Prostate gland (tissue), 2 donors: ENCODE data around the gene PANX1. TPM values are rescaled to one million over a fixed set of nuclear protein-coding genes. Genes with fewer than 3 reads are reported as not detected.

Experiments used
- DNase-seq: peaks from one replicate; pipeline ENCODE4 v3.0.0-alpha.2; 2019; ENCODE audit warnings: low spot score
- H3K27ac ChIP-seq, 2 donors: fragments of 200-600 bp; sonication (generic); 2 replicates each; pipeline ENCODE4 v1.5.1; 2017 to 2019
- H3K27me3 ChIP-seq: fragments of 200-600 bp; sonication (generic); replicated peaks from 2 replicates; pipeline ENCODE4 v1.5.1; 2019; ENCODE audit not compliant: insufficient read depth
- H3K36me3 ChIP-seq, 2 donors: fragments of 200-600 bp; sonication (generic); 1 replicate in 1 of 2; 2 replicates in 1 of 2; pipeline versions ENCODE4 v1.5.1 to v1.8.1; 2017 to 2019
- H3K4me1 ChIP-seq: fragments of 200-600 bp; sonication (generic); replicated peaks from 2 replicates; pipeline ENCODE4 v1.5.1; 2019
- H3K4me3 ChIP-seq, 2 donors: fragments of 200-600 bp; sonication (generic); 2 replicates each; pipeline ENCODE4 v1.5.1; 2017 to 2019
- H3K9me3 ChIP-seq: fragments of 200-600 bp; sonication (generic); 2 replicates; pipeline ENCODE4 v1.5.1; 2017
- POLR2A ChIP-seq: fragments of 450-650 bp; IDR thresholded peaks from one replicate; pipeline ENCODE4 v1.6.1; 2016; ENCODE audit warnings: antibody characterized with exemption, mild to moderate bottlenecking
- POLR2AphosphoS5 ChIP-seq: sonication (generic); formaldehyde crosslinking; IDR thresholded peaks from one replicate; pipeline ENCODE4 v1.6.1; 2017; ENCODE audit warnings: antibody characterized with exemption
- WGBS: methylation state at CpG from one replicate; pipeline ENCODE4 v1.1.5; 2018; 5-methylcytosine and 5-hydroxymethylcytosine counted together
- intact Hi-C: fragments of 100-400 bp; cut with DNase I; formaldehyde crosslinking; loops from one replicate; pipeline ENCODE4 v1.14.2; 2022
- total RNA-seq, 2 donors: library from RNA; depleted of rRNA; stranded (reverse); fragments of >200 nt; gene quantifications; one replicate each; pipeline ENCODE4 v1.1.0, GENCODE V29; 2016
- TF ChIP-seq, protein P1 (sequence below), 4 experiments: fragments of 200-600 bp in 2 of 4; fragments of 450-650 bp in 2 of 4; sonication (generic) in 2 of 4; IDR thresholded peaks; 1 replicate in 3 of 4; 2 replicates in 1 of 4; pipeline ENCODE4 v1.5.1; 2016 to 2019; ENCODE audit warnings: antibody characterized with exemption in 4 of 4, mild to moderate bottlenecking in 2 of 4, moderate library complexity in 2 of 4

PANX1 gene
- total RNA-seq, 2 donors from 2014 or later: 12.9 to 51.2 TPM

DNA sequence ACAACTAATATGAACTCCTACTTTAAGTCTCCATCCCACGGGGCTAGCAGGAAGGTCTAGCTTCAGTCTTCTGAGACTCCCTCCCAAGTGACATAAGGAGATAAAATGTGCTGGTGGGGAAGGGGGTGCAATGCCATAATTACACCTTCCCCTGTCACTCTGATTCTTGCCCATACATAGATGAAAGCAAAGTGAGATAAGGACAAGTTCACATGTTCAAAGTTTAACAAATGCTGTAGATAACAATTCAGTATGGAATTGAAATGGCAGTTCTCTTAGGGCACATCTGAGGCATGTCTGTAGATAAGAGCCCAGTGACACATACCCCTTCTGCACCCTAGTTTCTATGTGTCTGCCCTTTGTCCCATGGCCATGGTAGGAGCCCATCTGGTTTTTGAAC, 38.2 kb upstream of the PANX1 start:
- Histone ChIP-seq H3K36me3 (no peaks in the 10 kb centered on the region), H3K4me3 (no peak overlapping the region), H3K9me3 (no peaks in the 10 kb centered on the region), H3K4me1 (no peaks in the 10 kb centered on the region), H3K27ac (no peak overlapping the region), H3K27me3 (no peaks in the 10 kb centered on the region)
- no peak for DNase-seq
- intact Hi-C loops: no loop called here
- 85% methylated on average over 1 of the region's 1 CpG for WGBS
- no peak for TF ChIP-seq POLR2AphosphoS5
- no peak for TF ChIP-seq POLR2A

DNA sequence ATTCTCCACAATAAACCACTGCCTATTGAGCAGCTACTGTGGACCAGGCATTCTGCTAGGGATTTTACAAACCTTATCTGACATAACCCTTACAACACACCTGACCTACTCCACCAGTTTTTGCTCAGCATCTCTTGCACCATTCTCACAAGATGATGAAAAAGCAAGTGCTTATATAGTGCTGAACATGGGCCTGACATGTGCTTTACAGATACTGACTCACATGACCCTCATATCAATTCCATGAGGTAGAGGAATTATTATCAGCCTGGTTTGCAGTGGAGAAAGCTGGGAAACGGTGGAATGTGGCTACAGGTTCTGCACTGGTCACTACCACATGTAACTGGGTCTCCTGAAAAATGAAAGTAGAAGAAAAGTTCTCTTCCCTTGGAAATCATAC, 37.5 kb upstream of the PANX1 start:
- no peak overlapping the region for H3K4me3 ChIP-seq
- TF ChIP-seq, protein P1, sequence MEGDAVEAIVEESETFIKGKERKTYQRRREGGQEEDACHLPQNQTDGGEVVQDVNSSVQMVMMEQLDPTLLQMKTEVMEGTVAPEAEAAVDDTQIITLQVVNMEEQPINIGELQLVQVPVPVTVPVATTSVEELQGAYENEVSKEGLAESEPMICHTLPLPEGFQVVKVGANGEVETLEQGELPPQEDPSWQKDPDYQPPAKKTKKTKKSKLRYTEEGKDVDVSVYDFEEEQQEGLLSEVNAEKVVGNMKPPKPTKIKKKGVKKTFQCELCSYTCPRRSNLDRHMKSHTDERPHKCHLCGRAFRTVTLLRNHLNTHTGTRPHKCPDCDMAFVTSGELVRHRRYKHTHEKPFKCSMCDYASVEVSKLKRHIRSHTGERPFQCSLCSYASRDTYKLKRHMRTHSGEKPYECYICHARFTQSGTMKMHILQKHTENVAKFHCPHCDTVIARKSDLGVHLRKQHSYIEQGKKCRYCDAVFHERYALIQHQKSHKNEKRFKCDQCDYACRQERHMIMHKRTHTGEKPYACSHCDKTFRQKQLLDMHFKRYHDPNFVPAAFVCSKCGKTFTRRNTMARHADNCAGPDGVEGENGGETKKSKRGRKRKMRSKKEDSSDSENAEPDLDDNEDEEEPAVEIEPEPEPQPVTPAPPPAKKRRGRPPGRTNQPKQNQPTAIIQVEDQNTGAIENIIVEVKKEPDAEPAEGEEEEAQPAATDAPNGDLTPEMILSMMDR (IDR thresholded peaks at IDR 0.05): no peak
- TF ChIP-seq POLR2A: no peak
- no peak for TF ChIP-seq POLR2AphosphoS5
- WGBS: 72% methylated on average over 1 of the region's 1 CpG

DNA sequence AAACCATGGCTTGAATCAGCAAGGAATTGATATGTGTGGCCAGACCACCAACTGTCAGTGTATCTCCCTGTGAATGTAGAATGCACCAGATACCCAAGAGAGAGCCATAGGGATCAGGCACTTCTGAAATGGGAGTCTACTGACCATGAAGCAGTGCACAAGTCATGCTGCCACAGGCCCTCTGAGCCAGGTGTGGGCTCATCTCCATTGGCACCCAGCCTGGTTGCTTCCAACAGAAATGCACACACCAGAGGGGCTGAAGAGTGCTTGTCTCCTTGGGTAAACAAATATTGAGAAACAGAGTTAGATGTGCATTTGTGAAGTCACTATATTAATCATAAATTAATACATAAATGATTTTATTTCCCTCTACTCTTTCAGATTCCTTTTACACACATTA, 28.4 kb upstream of the PANX1 start:
- no peak overlapping the region for H3K4me3 ChIP-seq
- H3K9me3 ChIP-seq: no peaks in the 10 kb centered on the region
- no peaks in the 10 kb centered on the region for H3K4me1 ChIP-seq
- no peak for TF ChIP-seq POLR2A
- DNase-seq: no peak
- intact Hi-C loops: no loop called here
- no peak overlapping the region for H3K27ac ChIP-seq
- H3K36me3 ChIP-seq: no peaks in the 10 kb centered on the region
- no peaks in the 10 kb centered on the region for H3K27me3 ChIP-seq

More for the DNA sequence above, 37.5 kb upstream of the PANX1 start:
- H3K27me3 ChIP-seq: no peaks in the 10 kb centered on the region
- intact Hi-C loops: no loop called here
- no peaks in the 10 kb centered on the region for H3K36me3 ChIP-seq
- no peak for DNase-seq
- H3K4me1 ChIP-seq: no peaks in the 10 kb centered on the region
- no peaks in the 10 kb centered on the region for H3K9me3 ChIP-seq
- no peak overlapping the region for H3K27ac ChIP-seq

DNA sequence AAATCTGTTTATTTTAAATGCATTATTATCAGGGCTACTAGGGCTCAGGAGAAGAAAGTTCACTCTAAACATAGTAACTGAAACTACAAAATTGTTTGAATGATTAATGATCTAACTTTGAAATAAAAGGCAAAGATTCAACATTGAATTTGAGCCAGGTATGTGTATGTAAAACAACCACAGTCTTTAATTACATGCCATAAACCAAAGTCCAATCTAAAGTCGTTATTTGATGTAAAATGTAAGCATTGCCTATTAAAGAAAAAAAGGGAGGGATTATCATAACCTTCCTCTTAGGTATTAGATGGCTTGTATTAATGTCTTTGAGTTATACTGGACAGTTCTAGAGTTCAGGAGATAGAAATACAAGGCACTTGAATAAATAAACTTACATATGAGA, 25.2 kb upstream of the PANX1 start:
- Histone ChIP-seq H3K4me1 (no peaks in the 10 kb centered on the region), H3K36me3 (no peaks in the 10 kb centered on the region), H3K9me3 (no peaks in the 10 kb centered on the region), H3K27me3 (no peaks in the 10 kb centered on the region), H3K27ac (no peak overlapping the region), H3K4me3 (no peak overlapping the region)
- intact Hi-C loops: no loop called here
- TF ChIP-seq POLR2A (no peak), POLR2AphosphoS5 (no peak)
- TF ChIP-seq, protein P1 (IDR thresholded peaks at IDR 0.05): no peak
- WGBS: 16% methylated on average over 1 of the region's 1 CpG
- no peak for DNase-seq

DNA sequence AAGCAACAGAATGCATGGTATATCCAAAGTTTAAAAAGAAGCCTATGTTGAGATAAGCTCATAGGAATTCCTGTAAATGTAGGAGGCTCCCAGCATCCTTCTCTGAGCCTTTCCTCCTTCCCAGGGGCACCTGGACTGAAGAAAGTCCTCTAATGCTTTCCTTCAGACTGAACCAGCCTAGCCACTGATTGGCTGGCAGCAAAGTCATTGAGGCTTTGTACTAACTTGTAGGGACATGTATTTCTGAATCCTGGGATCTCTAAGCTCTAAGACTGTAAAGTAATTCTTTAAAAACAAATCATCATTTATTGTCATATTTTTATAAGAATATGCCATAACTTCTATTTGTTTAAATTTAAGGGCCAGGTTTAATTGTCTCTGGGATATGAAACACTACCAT, 23.9 kb upstream of the PANX1 start:
- no peak overlapping the region for H3K27ac ChIP-seq
- no peak overlapping the region for H3K4me3 ChIP-seq
- TF ChIP-seq POLR2A: no peak
- TF ChIP-seq, protein P1 (IDR thresholded peaks at IDR 0.05): no peak
- no peak for TF ChIP-seq POLR2AphosphoS5
- no peak for DNase-seq
- intact Hi-C loops: no loop called here
- no peaks in the 10 kb centered on the region for H3K9me3 ChIP-seq
- no peaks in the 10 kb centered on the region for H3K27me3 ChIP-seq
- no peaks in the 10 kb centered on the region for H3K36me3 ChIP-seq
- H3K4me1 ChIP-seq: no peaks in the 10 kb centered on the region

DNA sequence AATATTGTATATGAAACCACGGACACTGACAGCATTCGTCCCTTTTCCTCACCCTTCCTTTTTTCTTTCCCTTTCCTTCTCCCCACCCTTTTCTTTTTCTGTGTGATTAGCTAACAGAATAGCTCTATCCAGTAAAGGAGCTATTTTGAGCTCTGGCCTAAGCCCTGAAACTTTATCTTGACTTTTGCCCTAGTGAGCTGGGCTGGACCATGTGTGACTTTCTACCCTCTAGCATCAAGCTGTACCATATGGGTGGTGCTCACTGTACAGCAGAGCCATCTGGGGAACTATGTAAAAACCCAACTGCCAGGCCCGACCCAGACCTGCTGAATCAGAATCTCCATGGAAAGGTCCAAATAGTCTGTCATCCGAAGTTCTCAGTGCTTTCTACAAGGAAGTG, 21.9 kb upstream of the PANX1 start:
- H3K36me3 ChIP-seq: no peaks in the 10 kb centered on the region
- H3K4me3 ChIP-seq: no peak overlapping the region
- no peaks in the 10 kb centered on the region for H3K9me3 ChIP-seq
- no peaks in the 10 kb centered on the region for H3K27me3 ChIP-seq
- no peak for DNase-seq
- H3K4me1 ChIP-seq: no peaks in the 10 kb centered on the region
- no peak for TF ChIP-seq POLR2A
- TF ChIP-seq, protein P1 (IDR thresholded peaks at IDR 0.05): no peak
- no peak for TF ChIP-seq POLR2AphosphoS5
- 94% methylated on average over 4 of the region's 4 CpGs for WGBS
- no peak overlapping the region for H3K27ac ChIP-seq
- intact Hi-C loops: no loop called here
